HG03439 (cell line): Measurements from ENCODE around the gene HOXB4.

ENCODE experiments used
- ATAC-seq: cut with Tn5 transposase; IDR thresholded peaks from one replicate; pipeline ENCODE4 v1.9.1; 2021; ENCODE audit warnings: mild to moderate bottlenecking, moderate library complexity; ENCODE audit not compliant: unreplicated experiment

The HOXB4 gene

GRCh38 chr17:48575066-48575582, 3.0 kb downstream of the HOXB4 start:
- ATAC-seq: no peak

GRCh38 chr17:48574505-48575065, 3.6 kb downstream of the HOXB4 start:
- no peak for ATAC-seq

- no peak for ATAC-seq
Observed at GRCh38 chr17:48571826-48572417, 6.2 kb downstream of the HOXB4 start.

GRCh38 chr17:48571024-48571818, 6.9 kb downstream of the HOXB4 start:
- no peak for ATAC-seq

- ATAC-seq: no peak
Observed at GRCh38 chr17:48570325-48571023, 7.7 kb downstream of the HOXB4 start.

GRCh38 chr17:48569674-48570324, 8.4 kb downstream of the HOXB4 start:
- ATAC-seq: no peak

GRCh38 chr17:48569240-48569582, 8.9 kb downstream of the HOXB4 start:
- ATAC-seq: no peak

GRCh38 chr17:48568499-48569239, 9.5 kb downstream of the HOXB4 start:
- no peak for ATAC-seq

GRCh38 chr17:48567646-48568354, 10.3 kb downstream of the HOXB4 start:
- ATAC-seq: no peak

GRCh38 chr17:48567209-48567608, 10.9 kb downstream of the HOXB4 start:
- ATAC-seq: no peak

- no peak for ATAC-seq
Observed at GRCh38 chr17:48566717-48567116, 11.4 kb downstream of the HOXB4 start.

GRCh38 chr17:48565925-48566710, 12.0 kb downstream of the HOXB4 start:
- no peak for ATAC-seq

GRCh38 chr17:48565022-48565554, 13.1 kb downstream of the HOXB4 start:
- no peak for ATAC-seq

- ATAC-seq: no peak
Observed at GRCh38 chr17:48564188-48565021, 13.7 kb downstream of the HOXB4 start.

- no peak for ATAC-seq
Observed at GRCh38 chr17:48563867-48564187, 14.3 kb downstream of the HOXB4 start.

- ATAC-seq: no peak
Observed at GRCh38 chr17:48563385-48563838, 14.7 kb downstream of the HOXB4 start.

- no peak for ATAC-seq
Observed at GRCh38 chr17:48562934-48563333, 15.2 kb downstream of the HOXB4 start.
